WTC11 (cell line): ENCODE data around the gene EOLA1. TPM values are rescaled to one million over a fixed set of nuclear protein-coding genes. Genes with fewer than 3 reads are reported as not detected.

Experiments used
- total RNA-seq: library from RNA; stranded (reverse); gene quantifications from 3 replicates; pipeline ENCODE4 v1.2.3, GENCODE V29; 2021

Gene EOLA1
- total RNA-seq, 1 experiment from 2014 or later = 5.4 TPM

Other genes with a start within 250 kb of the EOLA1 start
- gene IDS, start 35.7 kb upstream of the EOLA1 start, total RNA-seq = 13.3 to 21.7 TPM (median 18.0 TPM) in 3 replicates
- gene HSFX3, start 8.9 kb downstream of the EOLA1 start, total RNA-seq = not detected in 3 replicates
- gene MAGEA9B, start 46.4 kb downstream of the EOLA1 start, total RNA-seq = 0.11 to 0.35 TPM (median 0.14 TPM) in 3 replicates
- gene HSFX2, start 54.3 kb downstream of the EOLA1 start, total RNA-seq = 0.37 TPM in 1 of 3 replicates, not detected in the others
- 15.9 to 20.2 TPM (median 17.1 TPM) in 3 replicates for gene TMEM185A, start 90.8 kb downstream of the EOLA1 start, total RNA-seq
- not detected in 3 replicates for gene MAGEA11, start 171.0 kb downstream of the EOLA1 start, total RNA-seq
- gene HSFX1, start 233.1 kb downstream of the EOLA1 start, total RNA-seq = 0.48 to 0.85 TPM (median 0.66 TPM) in 3 replicates
- gene MAGEA9, start 240.9 kb downstream of the EOLA1 start, total RNA-seq = not detected in 3 replicates